ENCODE measurements around the gene ZNF311. TPM values are rescaled to one million over a fixed set of nuclear protein-coding genes. Genes with fewer than 3 reads are reported as not detected.

ZNF311 gene
- total and polyA plus RNA-seq, 2 of the 13 experiments (the other 11 are each of a cell fraction or from before 2014, with no cell fraction given): not detected

DNA sequence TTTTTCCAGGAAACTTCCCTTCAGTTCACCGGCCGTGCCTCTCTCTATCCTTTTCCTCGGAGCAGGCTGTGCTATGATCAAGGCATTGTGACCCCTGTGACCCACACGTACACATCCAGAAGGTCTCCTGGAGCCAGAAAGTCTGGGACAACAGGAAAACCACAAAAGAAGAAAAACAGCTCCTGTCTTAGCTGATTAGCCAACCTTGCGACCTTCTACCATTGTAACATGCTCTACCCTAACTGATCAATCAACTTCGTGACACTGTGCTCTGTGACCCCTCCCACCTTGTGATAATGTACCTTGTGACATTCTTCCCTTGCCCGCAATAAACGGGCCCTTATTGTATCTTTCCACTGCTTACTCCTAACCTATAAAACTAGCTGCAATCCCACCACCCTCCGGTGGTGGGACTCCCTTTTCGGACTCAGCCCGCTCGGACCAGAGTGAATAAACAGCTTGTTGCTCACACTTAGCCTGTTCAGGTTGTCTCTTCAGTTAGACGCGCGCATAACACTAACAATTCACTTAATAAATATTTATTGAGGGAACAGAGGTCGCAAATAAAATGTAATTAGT, 24.2 kb downstream of the ZNF311 start (continued):
- TF ChIP-seq SAFB2 (CRISPR knock-in tag; IDR thresholded peaks at IDR 0.05; ENCODE audit: borderline replicate concordance, low read depth): no peak
- TF ChIP-seq ZNF605 (CRISPR knock-in tag; IDR thresholded peaks at IDR 0.05): no peak
- TF ChIP-seq ZNF329 (CRISPR knock-in tag; IDR thresholded peaks at IDR 0.05; ENCODE audit: low read depth): no peak
- TF ChIP-seq TBP (CRISPR knock-in tag; IDR thresholded peaks at IDR 0.05): 0 out of 2 replicates have a peak, but pooled peaks have one; percentile 30
- peak; percentile 85 for TF ChIP-seq CEBPG (CRISPR knock-in tag; IDR thresholded peaks at IDR 0.05)
- TF ChIP-seq ZNF549 (CRISPR knock-in tag; IDR thresholded peaks at IDR 0.05): no peak
- TF ChIP-seq, protein P1, sequence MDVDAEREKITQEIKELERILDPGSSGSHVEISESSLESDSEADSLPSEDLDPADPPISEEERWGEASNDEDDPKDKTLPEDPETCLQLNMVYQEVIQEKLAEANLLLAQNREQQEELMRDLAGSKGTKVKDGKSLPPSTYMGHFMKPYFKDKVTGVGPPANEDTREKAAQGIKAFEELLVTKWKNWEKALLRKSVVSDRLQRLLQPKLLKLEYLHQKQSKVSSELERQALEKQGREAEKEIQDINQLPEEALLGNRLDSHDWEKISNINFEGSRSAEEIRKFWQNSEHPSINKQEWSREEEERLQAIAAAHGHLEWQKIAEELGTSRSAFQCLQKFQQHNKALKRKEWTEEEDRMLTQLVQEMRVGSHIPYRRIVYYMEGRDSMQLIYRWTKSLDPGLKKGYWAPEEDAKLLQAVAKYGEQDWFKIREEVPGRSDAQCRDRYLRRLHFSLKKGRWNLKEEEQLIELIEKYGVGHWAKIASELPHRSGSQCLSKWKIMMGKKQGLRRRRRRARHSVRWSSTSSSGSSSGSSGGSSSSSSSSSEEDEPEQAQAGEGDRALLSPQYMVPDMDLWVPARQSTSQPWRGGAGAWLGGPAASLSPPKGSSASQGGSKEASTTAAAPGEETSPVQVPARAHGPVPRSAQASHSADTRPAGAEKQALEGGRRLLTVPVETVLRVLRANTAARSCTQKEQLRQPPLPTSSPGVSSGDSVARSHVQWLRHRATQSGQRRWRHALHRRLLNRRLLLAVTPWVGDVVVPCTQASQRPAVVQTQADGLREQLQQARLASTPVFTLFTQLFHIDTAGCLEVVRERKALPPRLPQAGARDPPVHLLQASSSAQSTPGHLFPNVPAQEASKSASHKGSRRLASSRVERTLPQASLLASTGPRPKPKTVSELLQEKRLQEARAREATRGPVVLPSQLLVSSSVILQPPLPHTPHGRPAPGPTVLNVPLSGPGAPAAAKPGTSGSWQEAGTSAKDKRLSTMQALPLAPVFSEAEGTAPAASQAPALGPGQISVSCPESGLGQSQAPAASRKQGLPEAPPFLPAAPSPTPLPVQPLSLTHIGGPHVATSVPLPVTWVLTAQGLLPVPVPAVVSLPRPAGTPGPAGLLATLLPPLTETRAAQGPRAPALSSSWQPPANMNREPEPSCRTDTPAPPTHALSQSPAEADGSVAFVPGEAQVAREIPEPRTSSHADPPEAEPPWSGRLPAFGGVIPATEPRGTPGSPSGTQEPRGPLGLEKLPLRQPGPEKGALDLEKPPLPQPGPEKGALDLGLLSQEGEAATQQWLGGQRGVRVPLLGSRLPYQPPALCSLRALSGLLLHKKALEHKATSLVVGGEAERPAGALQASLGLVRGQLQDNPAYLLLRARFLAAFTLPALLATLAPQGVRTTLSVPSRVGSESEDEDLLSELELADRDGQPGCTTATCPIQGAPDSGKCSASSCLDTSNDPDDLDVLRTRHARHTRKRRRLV (CRISPR knock-in tag; IDR thresholded peaks at IDR 0.05): peak; percentile 14; the same call in 1 of the 2 replicates
- no peak; the same call in 2 of the 3 replicates for TF ChIP-seq MXI1 (IDR thresholded peaks at IDR 0.05; ENCODE audit: borderline replicate concordance, low read depth, low read length)
- 0 out of 2 replicates have a peak, but pooled peaks have one; percentile 50 for TF ChIP-seq KLF9 (CRISPR knock-in tag; IDR thresholded peaks at IDR 0.05; ENCODE audit: low read depth)
- TF ChIP-seq ZNF552 (CRISPR knock-in tag; IDR thresholded peaks at IDR 0.05; ENCODE audit: borderline replicate concordance): no peak
- no peak for TF ChIP-seq CHCHD3 (CRISPR knock-in tag; IDR thresholded peaks at IDR 0.05)
- no peak for TF ChIP-seq NCOA5 (CRISPR knock-in tag; IDR thresholded peaks at IDR 0.05)
- no peak for TF ChIP-seq KDM5A (IDR thresholded peaks at IDR 0.05; ENCODE audit: borderline replicate concordance, low read length)
- no peak for TF ChIP-seq ZNF337 (CRISPR knock-in tag; IDR thresholded peaks at IDR 0.05; ENCODE audit: borderline replicate concordance, low read depth)
- TF ChIP-seq ZNF747 (CRISPR knock-in tag; IDR thresholded peaks at IDR 0.05; ENCODE audit: borderline replicate concordance): no peak
- no peak for TF ChIP-seq SRY (CRISPR knock-in tag; IDR thresholded peaks at IDR 0.05)
- peak; percentile 84 for TF ChIP-seq TCF7 (IDR thresholded peaks at IDR 0.05; ENCODE audit: low read depth)
- peak; percentile 58; the same call in 1 of the 2 replicates for TF ChIP-seq ERF (CRISPR knock-in tag; IDR thresholded peaks at IDR 0.05)
- no peak; the same call in none of the 2 replicates for TF ChIP-seq ZNF350 (CRISPR knock-in tag; IDR thresholded peaks at IDR 0.05; ENCODE audit: borderline replicate concordance, low read depth)
- TF ChIP-seq, protein P2, sequence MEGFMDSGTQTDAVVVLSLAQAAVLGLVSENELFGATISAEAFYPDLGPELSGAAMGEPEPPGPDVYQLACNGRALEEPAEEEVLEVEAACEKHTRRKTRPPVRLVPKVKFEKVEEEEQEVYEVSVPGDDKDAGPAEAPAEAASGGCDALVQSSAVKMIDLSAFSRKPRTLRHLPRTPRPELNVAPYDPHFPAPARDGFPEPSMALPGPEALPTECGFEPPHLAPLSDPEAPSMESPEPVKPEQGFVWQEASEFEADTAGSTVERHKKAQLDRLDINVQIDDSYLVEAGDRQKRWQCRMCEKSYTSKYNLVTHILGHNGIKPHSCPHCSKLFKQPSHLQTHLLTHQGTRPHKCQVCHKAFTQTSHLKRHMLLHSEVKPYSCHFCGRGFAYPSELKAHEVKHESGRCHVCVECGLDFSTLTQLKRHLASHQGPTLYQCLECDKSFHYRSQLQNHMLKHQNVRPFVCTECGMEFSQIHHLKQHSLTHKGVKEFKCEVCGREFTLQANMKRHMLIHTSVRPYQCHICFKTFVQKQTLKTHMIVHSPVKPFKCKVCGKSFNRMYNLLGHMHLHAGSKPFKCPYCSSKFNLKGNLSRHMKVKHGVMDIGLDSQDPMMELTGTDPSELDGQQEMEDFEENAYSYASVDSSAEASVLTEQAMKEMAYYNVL (CRISPR knock-in tag; IDR thresholded peaks at IDR 0.05; ENCODE audit: borderline replicate concordance): no peak
- no peak for TF ChIP-seq ZFP82 (CRISPR knock-in tag; IDR thresholded peaks at IDR 0.05; ENCODE audit: borderline replicate concordance)
- TF ChIP-seq SRSF1 (optimal IDR thresholded peaks at IDR 0.05; ENCODE audit: low read depth, low read length): no peak
- TF ChIP-seq ZBTB38 (CRISPR knock-in tag; IDR thresholded peaks at IDR 0.05): 0 out of 2 replicates have a peak, but pooled peaks have one; percentile 15
- TF ChIP-seq MAFG (CRISPR knock-in tag; IDR thresholded peaks at IDR 0.05): no peak
- no peak for TF ChIP-seq NFIB (CRISPR knock-in tag; IDR thresholded peaks at IDR 0.05; ENCODE audit: borderline replicate concordance)
